ENCODE data around the gene RGS16. TPM values are rescaled to one million over a fixed set of nuclear protein-coding genes. Genes with fewer than 3 reads are reported as not detected.

RGS16 gene
- polyA plus RNA-seq, 1 donor (not counting 4 experiments of a cell fraction or from before 2014, with no cell fraction given): 0.34 TPM

- Histone ChIP-seq H3K9ac (ENCODE audit: control insufficient read depth, extremely low read depth, insufficient read depth, low read length) (no peak overlapping the region), H3K27me3 (ENCODE audit: control insufficient read depth, extremely low read depth, insufficient read depth, low read length) (no peaks in the 10 kb centered on the region), H3K9me3 (ENCODE audit: control insufficient read depth, low read depth, low read length) (no peaks in the 10 kb centered on the region), H3K36me3 (ENCODE audit: control insufficient read depth in 2 of 2, extremely low read depth in 1 of 2, insufficient read depth in 2 of 2, low read length in 2 of 2) (no peaks in the 10 kb centered on the region), H3K27ac (ENCODE audit: control insufficient read depth, insufficient read depth, low read length) (no peak overlapping the region), H3K4me3 (ENCODE audit: control insufficient read depth in 2 of 3, extremely low read depth in 1 of 3, insufficient read depth in 2 of 3, low read depth in 1 of 3, low read length in 3 of 3) (no peak overlapping the region), H3K9me1 (ENCODE audit: control insufficient read depth, extremely low read depth, insufficient read depth, low read length) (no peaks in the 10 kb centered on the region), H4K20me1 (ENCODE audit: control insufficient read depth, extremely low read depth, insufficient read depth, low read length) (no peaks in the 10 kb centered on the region), H3K4me2 (ENCODE audit: control insufficient read depth, extremely low read depth, insufficient read depth, low read depth, low read length) (no peak overlapping the region), H2AFZ (ENCODE audit: control insufficient read depth, low read length) (no peak overlapping the region), H3K4me1 (ENCODE audit: control insufficient read depth, extremely low read depth, insufficient read depth, low read length) (peaks cover 4% of the 10 kb centered on the region), H3K79me2 (ENCODE audit: control insufficient read depth, insufficient read depth, low read length) (no peaks in the 10 kb centered on the region)
- dilution Hi-C loops (cut with MboI; ENCODE audit: extremely low pct_ligation_motif_present, low sequenced_read_pairs): loop anchor here (25.0 kb wide), 3 partner anchors 153 to 503 kb away; partner anchors contain the start of gene NPL
- no peak for DNase-seq (ENCODE audit: low read depth, low spot score)
- FAIRE-seq: no peak
- TF ChIP-seq, protein P1, sequence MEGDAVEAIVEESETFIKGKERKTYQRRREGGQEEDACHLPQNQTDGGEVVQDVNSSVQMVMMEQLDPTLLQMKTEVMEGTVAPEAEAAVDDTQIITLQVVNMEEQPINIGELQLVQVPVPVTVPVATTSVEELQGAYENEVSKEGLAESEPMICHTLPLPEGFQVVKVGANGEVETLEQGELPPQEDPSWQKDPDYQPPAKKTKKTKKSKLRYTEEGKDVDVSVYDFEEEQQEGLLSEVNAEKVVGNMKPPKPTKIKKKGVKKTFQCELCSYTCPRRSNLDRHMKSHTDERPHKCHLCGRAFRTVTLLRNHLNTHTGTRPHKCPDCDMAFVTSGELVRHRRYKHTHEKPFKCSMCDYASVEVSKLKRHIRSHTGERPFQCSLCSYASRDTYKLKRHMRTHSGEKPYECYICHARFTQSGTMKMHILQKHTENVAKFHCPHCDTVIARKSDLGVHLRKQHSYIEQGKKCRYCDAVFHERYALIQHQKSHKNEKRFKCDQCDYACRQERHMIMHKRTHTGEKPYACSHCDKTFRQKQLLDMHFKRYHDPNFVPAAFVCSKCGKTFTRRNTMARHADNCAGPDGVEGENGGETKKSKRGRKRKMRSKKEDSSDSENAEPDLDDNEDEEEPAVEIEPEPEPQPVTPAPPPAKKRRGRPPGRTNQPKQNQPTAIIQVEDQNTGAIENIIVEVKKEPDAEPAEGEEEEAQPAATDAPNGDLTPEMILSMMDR (optimal IDR thresholded peaks at IDR 0.05 in 1 of 3, IDR thresholded peaks at IDR 0.05 in 1 of 3, conservative IDR thresholded peaks at IDR 0.05 in 1 of 3; ENCODE audit: extremely low read depth in 1 of 3, insufficient read depth in 2 of 3, low read length in 3 of 3): no peak
- TF ChIP-seq EZH2 (IDR thresholded peaks at IDR 0.05; ENCODE audit: low read length): no peak
These were observed 14.3 kb downstream of the RGS16 start for GRCh38 chr1:182589931-182590330.

DNA sequence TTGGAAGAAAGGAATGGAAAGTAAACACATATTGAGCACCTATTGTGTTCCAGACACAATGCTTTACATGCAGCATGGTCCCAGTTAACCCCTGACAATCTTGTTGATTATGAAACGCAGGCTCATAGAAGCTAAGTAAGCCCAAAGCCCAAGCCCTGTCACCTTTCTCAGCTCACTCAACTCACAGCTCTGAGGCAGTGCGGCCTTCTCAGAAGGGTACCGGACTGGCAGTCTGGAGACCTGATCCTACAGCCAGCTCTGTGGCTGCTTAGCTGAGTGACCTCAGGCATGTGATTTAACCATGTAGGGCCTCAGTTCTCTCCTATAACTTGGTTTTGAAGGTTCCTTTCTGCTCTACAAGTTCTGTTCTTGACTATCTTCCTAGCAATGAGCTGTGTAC, 14.7 kb downstream of the RGS16 start:
- H3K4me2 ChIP-seq (ENCODE audit: control insufficient read depth, extremely low read depth, insufficient read depth, low read depth, low read length): peak overlapping the region; percentile 77
- H3K27ac ChIP-seq (ENCODE audit: control insufficient read depth, insufficient read depth, low read length): no peak overlapping the region
- no peaks in the 10 kb centered on the region for H3K79me2 ChIP-seq (ENCODE audit: control insufficient read depth, insufficient read depth, low read length)
- no peak overlapping the region for H3K9ac ChIP-seq (ENCODE audit: control insufficient read depth, extremely low read depth, insufficient read depth, low read length)
- H3K9me1 ChIP-seq (ENCODE audit: control insufficient read depth, extremely low read depth, insufficient read depth, low read length): no peaks in the 10 kb centered on the region
- TF ChIP-seq, protein P1 (optimal IDR thresholded peaks at IDR 0.05 in 1 of 3, IDR thresholded peaks at IDR 0.05 in 1 of 3, conservative IDR thresholded peaks at IDR 0.05 in 1 of 3; ENCODE audit: extremely low read depth in 1 of 3, insufficient read depth in 2 of 3, low read length in 3 of 3): no peak
- TF ChIP-seq EZH2 (IDR thresholded peaks at IDR 0.05; ENCODE audit: low read length): no peak
- H4K20me1 ChIP-seq (ENCODE audit: control insufficient read depth, extremely low read depth, insufficient read depth, low read length): no peaks in the 10 kb centered on the region
- peak overlapping the region; percentile 4 for H2AFZ ChIP-seq (ENCODE audit: control insufficient read depth, low read length)
- no peaks in the 10 kb centered on the region for H3K27me3 ChIP-seq (ENCODE audit: control insufficient read depth, extremely low read depth, insufficient read depth, low read length)
- H3K4me3 ChIP-seq (ENCODE audit: control insufficient read depth in 2 of 3, extremely low read depth in 1 of 3, insufficient read depth in 2 of 3, low read depth in 1 of 3, low read length in 3 of 3): no peak overlapping the region
- DNase-seq (ENCODE audit: low read depth, low spot score) (no peak), FAIRE-seq (no peak)
- no peaks in the 10 kb centered on the region for H3K9me3 ChIP-seq (ENCODE audit: control insufficient read depth, low read depth, low read length)
- H3K4me1 ChIP-seq (ENCODE audit: control insufficient read depth, extremely low read depth, insufficient read depth, low read length): peaks cover 4% of the 10 kb centered on the region
- dilution Hi-C loops (cut with MboI; ENCODE audit: extremely low pct_ligation_motif_present, low sequenced_read_pairs): loop anchor here (25.0 kb wide), 3 partner anchors 152 to 502 kb away; partner anchors contain the start of gene NPL
- H3K36me3 ChIP-seq (ENCODE audit: control insufficient read depth in 2 of 2, extremely low read depth in 1 of 2, insufficient read depth in 2 of 2, low read length in 2 of 2): no peaks in the 10 kb centered on the region

Data from keratinocyte (primary cell).